Measurements from ENCODE around the gene SLC25A10.

The SLC25A10 gene

GRCh38 chr17:81664051-81664470 is 48.0 kb upstream of the SLC25A10 start:
- Histone ChIP-seq H3K4me3 (ENCODE audit: low read depth, low read length) (no peak overlapping the region), H3K27ac (ENCODE audit: extremely low read depth, low read depth, low read length) (no peak overlapping the region), H3K9me3 (ENCODE audit: control insufficient read depth, insufficient read depth, low read depth, low read length) (no peaks in the 10 kb centered on the region), H3K4me1 (ENCODE audit: control insufficient read depth, insufficient read depth, low read length) (peaks cover 5% of the 10 kb centered on the region; the same call in 1 of the 2 replicates), H3K36me3 (ENCODE audit: control insufficient read depth in 2 of 2, insufficient read depth in 1 of 2, low read length in 2 of 2) (peaks cover 10 to 29% of the 10 kb centered on the region in 2 experiments; a peak in 2 of 3 replicates)
- CTCF ChIA-PET, result no interaction called here
- TF ChIP-seq PATZ1 (tag by site-specific recombination; IDR thresholded peaks at IDR 0.05) (no peak), HIC1 (tag by site-specific recombination; IDR thresholded peaks at IDR 0.05) (peak; percentile 32; the same call in 1 of the 2 replicates)
- POLR2A ChIA-PET, result interaction anchor here (0.6 kb wide), 1 partner anchor 9 kb away, joined by 3 read pairs; no protein-coding TSS in a partner anchor

- no peaks in the 10 kb centered on the region for H3K9me3 ChIP-seq (ENCODE audit: control insufficient read depth, insufficient read depth, low read depth, low read length)
- CTCF ChIA-PET, result interaction anchor here (0.6 to 1.1 kb wide), 3 partner anchors 11 to 30 kb away, joined by 4 to 6 read pairs (median 4); no protein-coding TSS in a partner anchor
- H3K36me3 ChIP-seq (ENCODE audit: control insufficient read depth in 2 of 2, insufficient read depth in 1 of 2, low read length in 2 of 2), result peaks cover 21 to 43% of the 10 kb centered on the region in 2 experiments; a peak in 2 of 3 replicates
- peak overlapping the region; percentile 90 for H3K27ac ChIP-seq (ENCODE audit: extremely low read depth, low read depth, low read length)
- peaks cover 5% of the 10 kb centered on the region; the same call in 1 of the 2 replicates for H3K4me1 ChIP-seq (ENCODE audit: control insufficient read depth, insufficient read depth, low read length)
- H3K4me3 ChIP-seq (ENCODE audit: low read depth, low read length), result peak overlapping the region; percentile 88
- POLR2A ChIA-PET, result interaction anchor here (0.6 to 2.1 kb wide), 7 partner anchors 10 to 59 kb away, joined by 3 to 28 read pairs (median 4); partner anchors contain the start of genes ARL16, HGS and MRPL12
- TF ChIP-seq ZNF133 (tag by site-specific recombination; IDR thresholded peaks at IDR 0.05) (no peak), ZNF302 (tag by site-specific recombination; IDR thresholded peaks at IDR 0.05; ENCODE audit: low read depth) (no peak), ZSCAN16 (tag by site-specific recombination; IDR thresholded peaks at IDR 0.05) (no peak), ZNF514 (tag by site-specific recombination; IDR thresholded peaks at IDR 0.05) (no peak), EGR2 (tag by site-specific recombination; IDR thresholded peaks at IDR 0.05; ENCODE audit: low read depth) (peak; percentile 39; the same call in 1 of the 2 replicates), REPIN1 (tag by site-specific recombination; IDR thresholded peaks at IDR 0.05; ENCODE audit: low read depth) (no peak), ZIC2 (tag by site-specific recombination; IDR thresholded peaks at IDR 0.05) (peak; percentile 61), INSM2 (tag by site-specific recombination; IDR thresholded peaks at IDR 0.05) (no peak), ZFHX2 (tag by site-specific recombination; conservative IDR thresholded peaks at IDR 0.05) (peak; percentile 74), ZNF747 (tag by site-specific recombination; IDR thresholded peaks at IDR 0.05) (no peak), ZNF2 (tag by site-specific recombination; IDR thresholded peaks at IDR 0.05) (no peak), ZNF223 (tag by site-specific recombination; IDR thresholded peaks at IDR 0.05) (no peak), ZNF580 (tag by site-specific recombination; IDR thresholded peaks at IDR 0.05) (no peak), ZNF623 (tag by site-specific recombination; IDR thresholded peaks at IDR 0.05) (no peak), ZNF629 (tag by site-specific recombination; IDR thresholded peaks at IDR 0.05) (no peak), ZNF549 (tag by site-specific recombination; IDR thresholded peaks at IDR 0.05) (no peak), YY2 (tag by site-specific recombination; IDR thresholded peaks at IDR 0.05) (peak; percentile 66), GLIS1 (tag by site-specific recombination; IDR thresholded peaks at IDR 0.05) (peak; percentile 74), ZBTB17 (tag by site-specific recombination; IDR thresholded peaks at IDR 0.05) (no peak), GLI2 (tag by site-specific recombination; IDR thresholded peaks at IDR 0.05; ENCODE audit: borderline replicate concordance, low read depth) (no peak), ZNF175 (tag by site-specific recombination; IDR thresholded peaks at IDR 0.05) (no peak), ZNF548 (tag by site-specific recombination; IDR thresholded peaks at IDR 0.05) (no peak), ZNF18 (tag by site-specific recombination; IDR thresholded peaks at IDR 0.05) (peak; percentile 43; the same call in 1 of the 2 replicates)
These were observed 46.6 kb upstream of the SLC25A10 start for GRCh38 chr17:81665205-81666091.
